Measurements from ENCODE around the gene SSC5D. TPM values are rescaled to one million over a fixed set of nuclear protein-coding genes. Genes with fewer than 3 reads are reported as not detected.

The SSC5D gene
- total and polyA plus RNA-seq, 3 donors from 2014 or later, result 6.4 to 10.7 (median 6.9) TPM

GRCh38 chr19:55476100-55476775 lies 12.0 kb upstream of the SSC5D start, which contains the start of gene ZNF628:
ZNF628 (plus strand) TSS chr19:55476617; CDS start chr19:55479911, 3,294 bp downstream.
- Histone ChIP-seq H3K36me3 (ENCODE audit: low read depth, missing control alignments) (no peaks in the 10 kb centered on the region), H3K4me3 (peak within 1 kb of the TSS; percentile 56 to 71), H3K27me3 (no peaks in the 10 kb centered on the region), H3K27ac (peak within 1 kb of the TSS; percentile 94 to 98), H3K4me1 (peaks cover 33% of the 10 kb centered on the region), H3K9me3 (no peaks in the 10 kb centered on the region)
- peak; percentile 27 for TF ChIP-seq POLR2A (IDR thresholded peaks at IDR 0.05)
- TF ChIP-seq CTCF (IDR thresholded peaks at IDR 0.05), result no peak
- intact Hi-C loops (cut with DNase I; ENCODE audit: low total_unique reads), result no loop called here
- DNase-seq, result peak; percentile 99
- WGBS, 2 donors, result 1 to 2% methylated on average over 6 to 61 of the region's 61 CpGs

- WGBS, 2 donors, result 65 to 68% methylated on average over 13 of the region's 13 CpGs
- intact Hi-C loops (cut with DNase I; ENCODE audit: low total_unique reads), result no loop called here
- no peaks in the 10 kb centered on the region for H3K9me3 ChIP-seq
- H3K4me1 ChIP-seq, result peaks cover 33% of the 10 kb centered on the region
- DNase-seq, result no peak
- no peaks in the 10 kb centered on the region for H3K36me3 ChIP-seq (ENCODE audit: low read depth, missing control alignments)
- H3K27me3 ChIP-seq, result no peaks in the 10 kb centered on the region
- peak overlapping the region in 1 of 2 donors; percentile 71 for H3K4me3 ChIP-seq
- TF ChIP-seq POLR2A (IDR thresholded peaks at IDR 0.05) (no peak), CTCF (IDR thresholded peaks at IDR 0.05) (no peak)
- peak overlapping the region in 1 of 2 donors; percentile 98 for H3K27ac ChIP-seq
Observed at GRCh38 chr19:55477905-55478304, 10.3 kb upstream of the SSC5D start.

GRCh38 chr19:55478364-55478763 lies 9.9 kb upstream of the SSC5D start:
- intact Hi-C loops (cut with DNase I; ENCODE audit: low total_unique reads), result no loop called here
- Histone ChIP-seq H3K4me3 (no peak overlapping the region), H3K4me1 (peaks cover 33% of the 10 kb centered on the region), H3K36me3 (ENCODE audit: low read depth, missing control alignments) (no peaks in the 10 kb centered on the region), H3K27me3 (no peaks in the 10 kb centered on the region), H3K9me3 (no peaks in the 10 kb centered on the region), H3K27ac (no peak overlapping the region)
- no peak for DNase-seq
- WGBS, 2 donors, result 76 to 88% methylated on average over 12 of the region's 12 CpGs
- TF ChIP-seq CTCF (IDR thresholded peaks at IDR 0.05) (no peak), POLR2A (IDR thresholded peaks at IDR 0.05) (no peak)

- TF ChIP-seq CTCF (IDR thresholded peaks at IDR 0.05) (no peak), POLR2A (IDR thresholded peaks at IDR 0.05) (no peak)
- no peak overlapping the region for H3K4me3 ChIP-seq
- H3K4me1 ChIP-seq, result peaks cover 35% of the 10 kb centered on the region
- intact Hi-C loops (cut with DNase I; ENCODE audit: low total_unique reads), result no loop called here
- no peaks in the 10 kb centered on the region for H3K27me3 ChIP-seq
- H3K27ac ChIP-seq, result peak overlapping the region; percentile 19 to 39
- no peaks in the 10 kb centered on the region for H3K36me3 ChIP-seq (ENCODE audit: low read depth, missing control alignments)
- H3K9me3 ChIP-seq, result no peaks in the 10 kb centered on the region
- DNase-seq, result no peak
- WGBS, 2 donors, result 78 to 83% methylated on average over 16 to 17 of the region's 17 CpGs
Observed at GRCh38 chr19:55479045-55479444, 9.2 kb upstream of the SSC5D start.
